Measurements from ENCODE around the gene HCFC2.

- TF ChIP-seq ATF3 (IDR thresholded peaks at IDR 0.05) (no peak), REST (IDR thresholded peaks at IDR 0.05) (no peak), HNF4G (IDR thresholded peaks at IDR 0.05) (no peak), CTCF (IDR thresholded peaks at IDR 0.05; ENCODE audit: low read depth, low read length, missing input control) (no peak)
Measured at GRCh38 chr12:104095289-104095688, 31.0 kb downstream of the HCFC2 start.

Measured in liver (tissue), 3 donors.